Measurements from ENCODE around the gene WIPF2. TPM values are rescaled to one million over a fixed set of nuclear protein-coding genes. Genes with fewer than 3 reads are reported as not detected.

Gene WIPF2
- total RNA-seq, 1 experiment from 2014 or later = 37.2 TPM

DNA sequence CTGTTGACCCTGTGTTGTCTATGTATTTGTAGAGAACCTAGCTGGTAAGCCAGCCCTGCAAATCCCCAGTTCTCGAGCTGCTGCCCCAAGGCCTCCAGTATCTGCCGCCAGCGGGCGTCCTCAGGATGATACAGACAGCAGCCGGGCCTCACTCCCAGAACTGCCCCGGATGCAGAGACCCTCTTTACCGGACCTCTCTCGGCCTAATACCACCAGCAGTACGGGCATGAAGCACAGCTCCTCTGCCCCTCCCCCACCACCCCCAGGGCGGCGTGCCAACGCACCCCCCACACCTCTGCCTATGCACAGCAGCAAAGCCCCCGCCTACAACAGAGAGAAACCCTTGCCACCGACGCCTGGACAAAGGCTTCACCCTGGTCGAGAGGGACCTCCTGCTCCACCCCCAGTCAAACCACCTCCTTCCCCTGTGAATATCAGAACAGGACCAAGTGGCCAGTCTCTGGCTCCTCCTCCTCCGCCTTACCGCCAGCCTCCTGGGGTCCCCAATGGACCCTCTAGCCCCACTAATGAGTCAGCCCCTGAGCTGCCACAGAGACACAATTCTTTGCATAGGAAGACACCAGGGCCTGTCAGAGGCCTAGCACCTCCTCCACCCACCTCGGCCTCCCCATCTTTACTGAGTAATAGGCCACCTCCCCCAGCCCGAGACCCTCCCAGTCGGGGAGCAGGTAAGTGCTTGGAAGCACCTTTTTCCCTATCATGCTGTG is 45.5 kb downstream of the WIPF2 start:
- DNase-seq = no peak
- Histone ChIP-seq H3K9me2 (ENCODE audit: insufficient read depth) (no peaks in the 10 kb centered on the region), H3K36me3 (ENCODE audit: low read depth) (0 out of 2 replicates have a peak, but pooled peaks cover 9% of the 10 kb centered on the region), H3K4me2 (no peak overlapping the region), H2AFZ (no peak overlapping the region), H3F3A (ENCODE audit: insufficient read depth, low read depth) (no peaks in the 10 kb centered on the region; the same call in 1 of the 2 replicates), H3K9me3 (ENCODE audit: insufficient read depth, low read depth) (no peaks in the 10 kb centered on the region), H3K4me3 (no peak overlapping the region), H4K20me1 (ENCODE audit: insufficient read depth) (peaks cover 7% of the 10 kb centered on the region), H3K4me1 (replicated peaks; ENCODE audit: insufficient read depth) (no peaks in the 10 kb centered on the region), H3K27ac (no peak overlapping the region), H3K27me3 (ENCODE audit: insufficient read depth, low read depth) (no peaks in the 10 kb centered on the region), H3K79me2 (ENCODE audit: low read depth) (no peaks in the 10 kb centered on the region)
- POLR2A ChIA-PET (ENCODE audit: unreplicated experiment) = no interaction called here
- CTCF ChIA-PET = no interaction called here
- no TSS peak for BruUV-seq (replicated peaks)
- no peak for TF ChIP-seq EZH2 (IDR thresholded peaks at IDR 0.05; ENCODE audit: low read depth)
- TF ChIP-seq, protein P1, sequence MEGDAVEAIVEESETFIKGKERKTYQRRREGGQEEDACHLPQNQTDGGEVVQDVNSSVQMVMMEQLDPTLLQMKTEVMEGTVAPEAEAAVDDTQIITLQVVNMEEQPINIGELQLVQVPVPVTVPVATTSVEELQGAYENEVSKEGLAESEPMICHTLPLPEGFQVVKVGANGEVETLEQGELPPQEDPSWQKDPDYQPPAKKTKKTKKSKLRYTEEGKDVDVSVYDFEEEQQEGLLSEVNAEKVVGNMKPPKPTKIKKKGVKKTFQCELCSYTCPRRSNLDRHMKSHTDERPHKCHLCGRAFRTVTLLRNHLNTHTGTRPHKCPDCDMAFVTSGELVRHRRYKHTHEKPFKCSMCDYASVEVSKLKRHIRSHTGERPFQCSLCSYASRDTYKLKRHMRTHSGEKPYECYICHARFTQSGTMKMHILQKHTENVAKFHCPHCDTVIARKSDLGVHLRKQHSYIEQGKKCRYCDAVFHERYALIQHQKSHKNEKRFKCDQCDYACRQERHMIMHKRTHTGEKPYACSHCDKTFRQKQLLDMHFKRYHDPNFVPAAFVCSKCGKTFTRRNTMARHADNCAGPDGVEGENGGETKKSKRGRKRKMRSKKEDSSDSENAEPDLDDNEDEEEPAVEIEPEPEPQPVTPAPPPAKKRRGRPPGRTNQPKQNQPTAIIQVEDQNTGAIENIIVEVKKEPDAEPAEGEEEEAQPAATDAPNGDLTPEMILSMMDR (conservative IDR thresholded peaks at IDR 0.05) = no peak
- intact Hi-C loops (cut with micrococcal nuclease; ENCODE audit: unreplicated experiment) = no loop called here

DNA sequence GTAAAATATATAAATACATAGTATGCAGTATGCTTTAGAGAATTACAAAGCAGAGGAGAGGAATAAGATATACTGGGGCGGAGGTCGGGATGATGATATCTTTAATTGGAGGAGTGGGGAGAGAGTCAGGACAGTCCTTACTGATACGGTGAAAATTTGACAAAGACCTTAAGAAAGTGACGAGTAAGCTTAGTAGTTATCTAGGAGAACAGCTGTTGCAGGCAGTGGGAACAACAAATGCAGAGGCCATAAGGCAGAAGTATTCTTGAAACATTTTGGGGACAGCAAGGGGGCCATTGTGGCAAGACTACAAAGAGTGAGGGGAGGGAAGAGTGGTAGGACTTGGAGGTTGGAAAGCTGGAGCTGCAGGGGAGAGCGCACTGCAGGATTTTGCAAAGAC is 46.2 kb downstream of the WIPF2 start:
- Histone ChIP-seq H3K9me2 (ENCODE audit: insufficient read depth) (no peaks in the 10 kb centered on the region), H3K4me2 (no peak overlapping the region), H3K27me3 (ENCODE audit: insufficient read depth, low read depth) (no peaks in the 10 kb centered on the region), H3K27ac (no peak overlapping the region), H3K36me3 (ENCODE audit: low read depth) (0 out of 2 replicates have a peak, but pooled peaks cover 9% of the 10 kb centered on the region), H3K79me2 (ENCODE audit: low read depth) (no peaks in the 10 kb centered on the region), H3K9me3 (ENCODE audit: insufficient read depth, low read depth) (no peaks in the 10 kb centered on the region), H3K4me3 (no peak overlapping the region), H3F3A (ENCODE audit: insufficient read depth, low read depth) (no peaks in the 10 kb centered on the region; the same call in 1 of the 2 replicates), H3K4me1 (replicated peaks; ENCODE audit: insufficient read depth) (no peaks in the 10 kb centered on the region), H2AFZ (no peak overlapping the region), H4K20me1 (ENCODE audit: insufficient read depth) (peaks cover under 1% of the 10 kb centered on the region; the same call in 1 of the 2 replicates)
- ChIA-PET POLR2A (ENCODE audit: unreplicated experiment) (no interaction called here), CTCF (no interaction called here)
- TF ChIP-seq, protein P1 (conservative IDR thresholded peaks at IDR 0.05) = no peak
- no peak for TF ChIP-seq EZH2 (IDR thresholded peaks at IDR 0.05; ENCODE audit: low read depth)
- intact Hi-C loops (cut with micrococcal nuclease; ENCODE audit: unreplicated experiment) = no loop called here
- no TSS peak for BruUV-seq (replicated peaks)
- DNase-seq = no peak

DNA sequence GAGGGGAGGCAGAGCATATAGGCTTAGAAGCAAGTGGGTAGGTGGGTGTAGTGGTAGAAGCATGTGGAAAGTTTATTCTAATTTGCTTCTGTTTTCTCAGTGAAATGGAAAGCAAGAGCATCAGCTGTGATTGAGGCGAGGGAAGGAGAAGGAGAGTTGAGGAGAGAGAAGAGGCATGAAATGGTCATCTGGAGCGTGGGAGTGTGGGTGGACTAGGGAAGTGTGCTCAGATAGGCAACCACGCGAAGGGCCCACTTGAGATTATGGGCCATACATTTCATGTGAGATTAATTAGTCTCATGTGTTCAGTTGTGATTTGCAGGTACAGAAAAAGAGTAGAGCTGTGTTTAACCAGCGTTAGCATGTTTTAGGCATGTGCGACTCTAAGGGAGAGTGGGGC is 47.8 kb downstream of the WIPF2 start:
- Histone ChIP-seq H3F3A (ENCODE audit: insufficient read depth, low read depth) (no peaks in the 10 kb centered on the region; the same call in 1 of the 2 replicates), H3K27me3 (ENCODE audit: insufficient read depth, low read depth) (no peaks in the 10 kb centered on the region), H3K4me1 (replicated peaks; ENCODE audit: insufficient read depth) (no peaks in the 10 kb centered on the region), H3K27ac (no peak overlapping the region), H3K4me3 (no peak overlapping the region), H2AFZ (no peak overlapping the region), H3K9me3 (ENCODE audit: insufficient read depth, low read depth) (no peaks in the 10 kb centered on the region), H3K79me2 (ENCODE audit: low read depth) (no peaks in the 10 kb centered on the region), H3K4me2 (no peak overlapping the region), H3K36me3 (ENCODE audit: low read depth) (0 out of 2 replicates have a peak, but pooled peaks cover 9% of the 10 kb centered on the region), H4K20me1 (ENCODE audit: insufficient read depth) (no peaks in the 10 kb centered on the region; the same call in 1 of the 2 replicates), H3K9me2 (ENCODE audit: insufficient read depth) (no peaks in the 10 kb centered on the region)
- no peak for DNase-seq
- TF ChIP-seq EZH2 (IDR thresholded peaks at IDR 0.05; ENCODE audit: low read depth) = no peak
- TF ChIP-seq, protein P1 (conservative IDR thresholded peaks at IDR 0.05) = no peak
- CTCF ChIA-PET = no interaction called here
- BruUV-seq (replicated peaks) = no TSS peak
- POLR2A ChIA-PET (ENCODE audit: unreplicated experiment) = no interaction called here
- intact Hi-C loops (cut with micrococcal nuclease; ENCODE audit: unreplicated experiment) = no loop called here

Measured in PC-9 (cell line).